SK-N-SH treated with all-trans-retinoic acid at 6 μM for 48 hours (cell line): ENCODE measurements around the gene LRWD1.

Source experiments
- ATAC-seq: fragments of 200-7000 bp; cut with Tn5 transposase; 3 replicates; pipeline ENCODE4 v1.9.1; 2020; ENCODE audit warnings: mild to moderate bottlenecking, moderate library complexity
- ARNTL ChIP-seq: fragments of 450-650 bp; formaldehyde crosslinking; IDR thresholded peaks from 2 replicates; pipeline ENCODE4 v1.5.0; 2020; ENCODE audit warnings: low read depth, mild to moderate bottlenecking, moderate library complexity, borderline replicate concordance
- BACH2 ChIP-seq: fragments of 250-450 bp; sonication (Bioruptor Pico); IDR thresholded peaks from 2 replicates; pipeline ENCODE4 v1.9.0; 2021; ENCODE audit warnings: mild to moderate bottlenecking, borderline replicate concordance
- CREB5 ChIP-seq: fragments of 250-450 bp; sonication (Bioruptor Pico); IDR thresholded peaks from 2 replicates; pipeline ENCODE4 v1.5.1; 2020; ENCODE audit warnings: low read depth, mild to moderate bottlenecking, moderate library complexity
- CSDC2 ChIP-seq: fragments of 250-450 bp; sonication (Bioruptor Pico); IDR thresholded peaks from 2 replicates; pipeline ENCODE4 v1.5.0; 2020; ENCODE audit warnings: mild to moderate bottlenecking, moderate library complexity
- CSRNP3 ChIP-seq: fragments of 250-450 bp; sonication (Bioruptor Pico); IDR thresholded peaks from 2 replicates; pipeline ENCODE4 v1.5.1; 2021; ENCODE audit warnings: mild to moderate bottlenecking, moderate library complexity
- ESRRG ChIP-seq: fragments of 250-450 bp; sonication (Bioruptor Pico); IDR thresholded peaks from 2 replicates; pipeline ENCODE4 v1.6.1; 2021; ENCODE audit warnings: mild to moderate bottlenecking
- GLIS3 ChIP-seq: fragments of 250-450 bp; sonication (Bioruptor Pico); IDR thresholded peaks from 2 replicates; pipeline ENCODE4 v1.5.0; 2020; ENCODE audit warnings: mild to moderate bottlenecking, moderate library complexity
- ISL1 ChIP-seq: fragments of 250-450 bp; sonication (Bioruptor Pico); IDR thresholded peaks from 2 replicates; pipeline ENCODE4 v2.1.2; 2022; ENCODE audit warnings: mild to moderate bottlenecking, moderate library complexity
- OSR1 ChIP-seq: fragments of 250-450 bp; sonication (Bioruptor Pico); IDR thresholded peaks from 2 replicates; pipeline ENCODE4 v1.8.0; 2022; ENCODE audit warnings: moderate library complexity, mild to moderate bottlenecking, inconsistent platforms
- PATZ1 ChIP-seq: fragments of 250-450 bp; sonication (Bioruptor Pico); IDR thresholded peaks from 2 replicates; pipeline ENCODE4 v1.8.0; 2020; ENCODE audit warnings: mild to moderate bottlenecking, moderate library complexity, borderline replicate concordance
- POU6F1 ChIP-seq: fragments of 250-450 bp; sonication (Bioruptor Pico); IDR thresholded peaks from 2 replicates; pipeline ENCODE4 v1.8.0; 2021; ENCODE audit warnings: low read depth, mild to moderate bottlenecking, moderate library complexity, borderline replicate concordance
- RARB ChIP-seq: fragments of 250-450 bp; sonication (Bioruptor Pico); IDR thresholded peaks from 2 replicates; pipeline ENCODE4 v1.8.0; 2021; ENCODE audit warnings: mild to moderate bottlenecking, moderate library complexity
- SNAI2 ChIP-seq: fragments of 250-450 bp; sonication (Bioruptor Pico); IDR thresholded peaks from 2 replicates; pipeline ENCODE4 v1.5.0; 2020; ENCODE audit warnings: mild to moderate bottlenecking, moderate library complexity
- TCF4 ChIP-seq: fragments of 250-450 bp; sonication (Bioruptor Pico); IDR thresholded peaks from 2 replicates; pipeline ENCODE4 v1.8.0; 2021; ENCODE audit warnings: mild to moderate bottlenecking, moderate library complexity, borderline replicate concordance
- TOX ChIP-seq: fragments of 250-450 bp; sonication (Bioruptor Pico); IDR thresholded peaks from 2 replicates; pipeline ENCODE4 v1.8.0; 2021; ENCODE audit warnings: mild to moderate bottlenecking, moderate library complexity, borderline replicate concordance
- TSHZ2 ChIP-seq: fragments of 250-450 bp; sonication (Bioruptor Pico); IDR thresholded peaks from 2 replicates; pipeline ENCODE4 v1.5.0; 2020; ENCODE audit warnings: mild to moderate bottlenecking, moderate library complexity
- ZC3H10 ChIP-seq: fragments of 250-450 bp; sonication (Bioruptor Pico); IDR thresholded peaks from 2 replicates; pipeline ENCODE4 v1.5.1; 2021; ENCODE audit warnings: mild to moderate bottlenecking, moderate library complexity
- ZFP3 ChIP-seq: fragments of 250-450 bp; sonication (Bioruptor Pico); IDR thresholded peaks from 2 replicates; pipeline ENCODE4 v1.5.0; 2020; ENCODE audit warnings: mild to moderate bottlenecking, moderate library complexity
- ZFP30 ChIP-seq: fragments of 450-650 bp; formaldehyde crosslinking; IDR thresholded peaks from 2 replicates; pipeline ENCODE4 v1.5.0; 2022; ENCODE audit warnings: mild to moderate bottlenecking, moderate library complexity
- ZNF70 ChIP-seq: fragments of 450-650 bp; formaldehyde crosslinking; IDR thresholded peaks from 2 replicates; pipeline ENCODE4 v1.5.0; 2020; ENCODE audit warnings: mild to moderate bottlenecking, moderate library complexity
- ZNF8 ChIP-seq: fragments of 450-650 bp; formaldehyde crosslinking; IDR thresholded peaks from 2 replicates; pipeline ENCODE4 v1.5.0; 2020; ENCODE audit warnings: mild to moderate bottlenecking, moderate library complexity

LRWD1 gene

GRCh38 chr7:102421706-102422240 lies 43.0 kb upstream of the LRWD1 start (continued):
- TF ChIP-seq CSRNP3 (CRISPR knock-in tag) (no peak), GLIS3 (CRISPR knock-in tag) (no peak), ARNTL (CRISPR knock-in tag) (no peak), ZNF70 (CRISPR knock-in tag) (no peak), TCF4 (CRISPR knock-in tag) (no peak), ESRRG (CRISPR knock-in tag) (no peak), SNAI2 (CRISPR knock-in tag) (no peak), POU6F1 (no peak)
- TF ChIP-seq, all 23 proteins: peak for 0

GRCh38 chr7:102424129-102424551 lies 40.6 kb upstream of the LRWD1 start:
- ATAC-seq = no peak; the same call in 2 of the 3 replicates
- no peak for TF ChIP-seq POU6F1
- no peak for TF ChIP-seq CREB5
- TF ChIP-seq ESRRG (CRISPR knock-in tag) = no peak
- no peak for TF ChIP-seq RARB (CRISPR knock-in tag)
- no peak for TF ChIP-seq ZFP3 (CRISPR knock-in tag)
- no peak for TF ChIP-seq ISL1 (CRISPR knock-in tag)
- no peak for TF ChIP-seq OSR1 (CRISPR knock-in tag)
- no peak for TF ChIP-seq TCF4 (CRISPR knock-in tag)
- TF ChIP-seq CSDC2 (CRISPR knock-in tag) = no peak
- TF ChIP-seq PATZ1 = no peak
- TF ChIP-seq ZNF8 (CRISPR knock-in tag) = no peak
- TF ChIP-seq TSHZ2 = no peak
- no peak for TF ChIP-seq CSRNP3 (CRISPR knock-in tag)
- no peak for TF ChIP-seq ZC3H10
- TF ChIP-seq BACH2 (CRISPR knock-in tag) = no peak
- no peak for TF ChIP-seq GLIS3 (CRISPR knock-in tag)
- TF ChIP-seq TOX (CRISPR knock-in tag) = no peak
- TF ChIP-seq ZNF70 (CRISPR knock-in tag) = no peak
- TF ChIP-seq ZFP30 (CRISPR knock-in tag) = no peak
